GM12878 (cell line): ENCODE results near the gene NOL7.

ENCODE experiments used
- CEBPB ChIP-seq, 2 experiments: fragments of 150-350 bp in 1 of 2; IDR thresholded peaks; 2 replicates each; pipeline ENCODE4 v1.6.1; 2012 to 2014; ENCODE audit warnings: low read depth in 2 of 2, low read length in 2 of 2, borderline replicate concordance in 1 of 2, inconsistent platforms in 1 of 2
- EGR1 ChIP-seq, 2 experiments: IDR thresholded peaks; 1 replicate in 1 of 2; 2 replicates in 1 of 2; pipeline ENCODE4 v1.6.1; 2011 to 2012; ENCODE audit warnings: low read depth in 2 of 2, low read length in 2 of 2, borderline replicate concordance in 1 of 2, mild to moderate bottlenecking in 1 of 2, moderate library complexity in 1 of 2
- MEF2A ChIP-seq: IDR thresholded peaks from 2 replicates; pipeline ENCODE4 v1.6.1; 2011; ENCODE audit warnings: low read depth, mild to moderate bottlenecking, low read length, moderate library complexity; ENCODE audit not compliant: insufficient read depth
- NR2C2 ChIP-seq: IDR thresholded peaks from 2 replicates; pipeline ENCODE4 v1.6.1; 2011; ENCODE audit warnings: borderline replicate concordance, low read depth; ENCODE audit not compliant: control insufficient read depth, insufficient read length
- PAX5 ChIP-seq: IDR thresholded peaks from 2 replicates; pipeline ENCODE4 v1.6.1; 2011; ENCODE audit warnings: low read depth, low read length, borderline replicate concordance
- POLR2AphosphoS5 ChIP-seq: IDR thresholded peaks from 2 replicates; pipeline ENCODE4 v1.6.1; 2011; ENCODE audit warnings: mild to moderate bottlenecking, low read length, inconsistent platforms
- ZNF24 ChIP-seq: fragments of 450-650 bp; IDR thresholded peaks from 2 replicates; pipeline ENCODE4 v1.6.1; 2017; ENCODE audit warnings: antibody characterized with exemption, mild to moderate bottlenecking
- TF ChIP-seq, protein P1 (sequence below): fragments of 450-650 bp; IDR thresholded peaks from 2 replicates; pipeline ENCODE4 v1.6.1; 2014; ENCODE audit warnings: mild to moderate bottlenecking
- TF ChIP-seq, protein P2 (sequence below): fragments of 450-650 bp; IDR thresholded peaks from 2 replicates; pipeline ENCODE4 v1.6.1; 2017; ENCODE audit warnings: mild to moderate bottlenecking, low read depth, inconsistent platforms; ENCODE audit not compliant: poor library complexity, severe bottlenecking
- TF ChIP-seq, protein P3 (sequence below), 3 experiments: IDR thresholded peaks in 2 of 3; conservative IDR thresholded peaks in 1 of 3; 2 replicates each; pipeline ENCODE4 v1.5.1; 2011; ENCODE audit warnings: low read depth in 3 of 3, low read length in 3 of 3, mild to moderate bottlenecking in 3 of 3, control low read depth in 2 of 3, moderate library complexity in 2 of 3, inconsistent platforms in 1 of 3, mixed read lengths in 1 of 3; ENCODE audit not compliant: control insufficient read depth in 2 of 3, insufficient read depth in 1 of 3; ENCODE audit errors: extremely low read depth in 1 of 3

- no peak for TF ChIP-seq PAX5
- TF ChIP-seq NR2C2, result no peak
- no peak for TF ChIP-seq EGR1 (IDR thresholded peaks at IDR 0.05; ENCODE audit: borderline replicate concordance in 1 of 2, low read depth in 2 of 2, low read length in 2 of 2)
- TF ChIP-seq, protein P1, sequence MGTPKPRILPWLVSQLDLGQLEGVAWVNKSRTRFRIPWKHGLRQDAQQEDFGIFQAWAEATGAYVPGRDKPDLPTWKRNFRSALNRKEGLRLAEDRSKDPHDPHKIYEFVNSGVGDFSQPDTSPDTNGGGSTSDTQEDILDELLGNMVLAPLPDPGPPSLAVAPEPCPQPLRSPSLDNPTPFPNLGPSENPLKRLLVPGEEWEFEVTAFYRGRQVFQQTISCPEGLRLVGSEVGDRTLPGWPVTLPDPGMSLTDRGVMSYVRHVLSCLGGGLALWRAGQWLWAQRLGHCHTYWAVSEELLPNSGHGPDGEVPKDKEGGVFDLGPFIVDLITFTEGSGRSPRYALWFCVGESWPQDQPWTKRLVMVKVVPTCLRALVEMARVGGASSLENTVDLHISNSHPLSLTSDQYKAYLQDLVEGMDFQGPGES, result no peak
- TF ChIP-seq, protein P2, sequence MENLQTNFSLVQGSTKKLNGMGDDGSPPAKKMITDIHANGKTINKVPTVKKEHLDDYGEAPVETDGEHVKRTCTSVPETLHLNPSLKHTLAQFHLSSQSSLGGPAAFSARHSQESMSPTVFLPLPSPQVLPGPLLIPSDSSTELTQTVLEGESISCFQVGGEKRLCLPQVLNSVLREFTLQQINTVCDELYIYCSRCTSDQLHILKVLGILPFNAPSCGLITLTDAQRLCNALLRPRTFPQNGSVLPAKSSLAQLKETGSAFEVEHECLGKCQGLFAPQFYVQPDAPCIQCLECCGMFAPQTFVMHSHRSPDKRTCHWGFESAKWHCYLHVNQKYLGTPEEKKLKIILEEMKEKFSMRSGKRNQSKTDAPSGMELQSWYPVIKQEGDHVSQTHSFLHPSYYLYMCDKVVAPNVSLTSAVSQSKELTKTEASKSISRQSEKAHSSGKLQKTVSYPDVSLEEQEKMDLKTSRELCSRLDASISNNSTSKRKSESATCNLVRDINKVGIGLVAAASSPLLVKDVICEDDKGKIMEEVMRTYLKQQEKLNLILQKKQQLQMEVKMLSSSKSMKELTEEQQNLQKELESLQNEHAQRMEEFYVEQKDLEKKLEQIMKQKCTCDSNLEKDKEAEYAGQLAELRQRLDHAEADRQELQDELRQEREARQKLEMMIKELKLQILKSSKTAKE, result no peak
- TF ChIP-seq, protein P3, sequence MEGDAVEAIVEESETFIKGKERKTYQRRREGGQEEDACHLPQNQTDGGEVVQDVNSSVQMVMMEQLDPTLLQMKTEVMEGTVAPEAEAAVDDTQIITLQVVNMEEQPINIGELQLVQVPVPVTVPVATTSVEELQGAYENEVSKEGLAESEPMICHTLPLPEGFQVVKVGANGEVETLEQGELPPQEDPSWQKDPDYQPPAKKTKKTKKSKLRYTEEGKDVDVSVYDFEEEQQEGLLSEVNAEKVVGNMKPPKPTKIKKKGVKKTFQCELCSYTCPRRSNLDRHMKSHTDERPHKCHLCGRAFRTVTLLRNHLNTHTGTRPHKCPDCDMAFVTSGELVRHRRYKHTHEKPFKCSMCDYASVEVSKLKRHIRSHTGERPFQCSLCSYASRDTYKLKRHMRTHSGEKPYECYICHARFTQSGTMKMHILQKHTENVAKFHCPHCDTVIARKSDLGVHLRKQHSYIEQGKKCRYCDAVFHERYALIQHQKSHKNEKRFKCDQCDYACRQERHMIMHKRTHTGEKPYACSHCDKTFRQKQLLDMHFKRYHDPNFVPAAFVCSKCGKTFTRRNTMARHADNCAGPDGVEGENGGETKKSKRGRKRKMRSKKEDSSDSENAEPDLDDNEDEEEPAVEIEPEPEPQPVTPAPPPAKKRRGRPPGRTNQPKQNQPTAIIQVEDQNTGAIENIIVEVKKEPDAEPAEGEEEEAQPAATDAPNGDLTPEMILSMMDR (IDR thresholded peaks at IDR 0.05 in 2 of 3, conservative IDR thresholded peaks at IDR 0.05 in 1 of 3; ENCODE audit: control insufficient read depth in 2 of 3, extremely low read depth in 1 of 3, insufficient read depth in 1 of 3, low read depth in 3 of 3, low read length in 3 of 3), result no peak
- no peak for TF ChIP-seq POLR2AphosphoS5
- no peak for TF ChIP-seq MEF2A
- no peak for TF ChIP-seq CEBPB (IDR thresholded peaks at IDR 0.05; ENCODE audit: borderline replicate concordance in 1 of 2, low read depth in 2 of 2, low read length in 2 of 2)
- TF ChIP-seq ZNF24, result no peak
These were observed 33.7 kb downstream of the NOL7 start for GRCh38 chr6:13648850-13649249.
